GM21528 (cell line): Measurements from ENCODE around the gene TGFBI.

Source experiments
- ATAC-seq: cut with Tn5 transposase; IDR thresholded peaks from one replicate; pipeline ENCODE4 v1.9.1; 2021; ENCODE audit warnings: mild to moderate bottlenecking, moderate library complexity; ENCODE audit not compliant: unreplicated experiment, low FRiP score

TGFBI gene

GRCh38 chr5:136028782-136029742 lies at the start of gene TGFBI:
TSS of gene TGFBI (plus strand) at chr5:136028988. CDS start at chr5:136029056, 68 bp downstream.
- ATAC-seq, result no peak

- ATAC-seq, result no peak
Measured at GRCh38 chr5:135978993-135979392, 49.8 kb upstream of the TGFBI start.

- ATAC-seq, result no peak
Measured at GRCh38 chr5:135979510-135979909, 49.3 kb upstream of the TGFBI start.

GRCh38 chr5:135980620-135981019 lies 48.2 kb upstream of the TGFBI start:
- no peak for ATAC-seq

GRCh38 chr5:135985951-135986350 lies 42.8 kb upstream of the TGFBI start:
- ATAC-seq, result no peak

- no peak for ATAC-seq
Measured at GRCh38 chr5:135986401-135986800, 42.4 kb upstream of the TGFBI start.

GRCh38 chr5:135986891-135987401 lies 41.8 kb upstream of the TGFBI start:
- no peak for ATAC-seq

GRCh38 chr5:135988546-135988945 lies 40.2 kb upstream of the TGFBI start:
- ATAC-seq, result no peak

GRCh38 chr5:135989686-135990085 lies 39.1 kb upstream of the TGFBI start:
- no peak for ATAC-seq

- no peak for ATAC-seq
Measured at GRCh38 chr5:135990528-135991255, 38.1 kb upstream of the TGFBI start.

GRCh38 chr5:135991429-135991828 lies 37.4 kb upstream of the TGFBI start:
- ATAC-seq, result no peak

GRCh38 chr5:135993335-135993879 lies 35.4 kb upstream of the TGFBI start:
- ATAC-seq, result no peak

- no peak for ATAC-seq
Measured at GRCh38 chr5:135993880-135994636, 34.7 kb upstream of the TGFBI start.

- no peak for ATAC-seq
Measured at GRCh38 chr5:135995976-135996375, 32.8 kb upstream of the TGFBI start.

GRCh38 chr5:135996611-135997010 lies 32.2 kb upstream of the TGFBI start:
- ATAC-seq, result no peak

GRCh38 chr5:135997673-135998335 lies 31.0 kb upstream of the TGFBI start:
- ATAC-seq, result no peak

- no peak for ATAC-seq
Measured at GRCh38 chr5:135998889-135999288, 29.9 kb upstream of the TGFBI start.

- ATAC-seq, result no peak
Measured at GRCh38 chr5:135999406-136000139, 29.2 kb upstream of the TGFBI start.

GRCh38 chr5:136000147-136000546 lies 28.6 kb upstream of the TGFBI start:
- ATAC-seq, result no peak
